Epithelial cell of proximal tubule (primary cell): ENCODE measurements around the gene EML2. TPM values are rescaled to one million over a fixed set of nuclear protein-coding genes. Genes with fewer than 3 reads are reported as not detected.

ENCODE experiments used
- DNase-seq: peaks from one replicate; pipeline ENCODE4 v3.0.0-alpha.2; 2011; ENCODE audit warnings: low read depth
- H3K4me3 ChIP-seq: 2 replicates; pipeline ENCODE4 v1.5.1; 2011; ENCODE audit warnings: low read depth, mild to moderate bottlenecking, low read length
- total RNA-seq: library from RNA; depleted of rRNA; stranded (reverse); fragments of >200 nt; gene quantifications from 2 replicates; pipeline ENCODE4 v1.2.3, GENCODE V29; 2015
- TF ChIP-seq, protein P1 (sequence below): conservative IDR thresholded peaks from 2 replicates; pipeline ENCODE4 v1.5.1; 2012; ENCODE audit warnings: low read depth, mild to moderate bottlenecking, low read length

Gene EML2
- total RNA-seq, 1 donor from 2014 or later = 33.6 TPM

- no peak for DNase-seq
- no peak overlapping the region for H3K4me3 ChIP-seq
- TF ChIP-seq, protein P1, sequence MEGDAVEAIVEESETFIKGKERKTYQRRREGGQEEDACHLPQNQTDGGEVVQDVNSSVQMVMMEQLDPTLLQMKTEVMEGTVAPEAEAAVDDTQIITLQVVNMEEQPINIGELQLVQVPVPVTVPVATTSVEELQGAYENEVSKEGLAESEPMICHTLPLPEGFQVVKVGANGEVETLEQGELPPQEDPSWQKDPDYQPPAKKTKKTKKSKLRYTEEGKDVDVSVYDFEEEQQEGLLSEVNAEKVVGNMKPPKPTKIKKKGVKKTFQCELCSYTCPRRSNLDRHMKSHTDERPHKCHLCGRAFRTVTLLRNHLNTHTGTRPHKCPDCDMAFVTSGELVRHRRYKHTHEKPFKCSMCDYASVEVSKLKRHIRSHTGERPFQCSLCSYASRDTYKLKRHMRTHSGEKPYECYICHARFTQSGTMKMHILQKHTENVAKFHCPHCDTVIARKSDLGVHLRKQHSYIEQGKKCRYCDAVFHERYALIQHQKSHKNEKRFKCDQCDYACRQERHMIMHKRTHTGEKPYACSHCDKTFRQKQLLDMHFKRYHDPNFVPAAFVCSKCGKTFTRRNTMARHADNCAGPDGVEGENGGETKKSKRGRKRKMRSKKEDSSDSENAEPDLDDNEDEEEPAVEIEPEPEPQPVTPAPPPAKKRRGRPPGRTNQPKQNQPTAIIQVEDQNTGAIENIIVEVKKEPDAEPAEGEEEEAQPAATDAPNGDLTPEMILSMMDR = no peak
These were observed 79.2 kb downstream of the EML2 start for GRCh38 chr19:45560038-45560437.

Other genes starting within 250 kb of the EML2 start
- gene PPP1R13L, start 234.3 kb downstream of the EML2 start, total RNA-seq = 15.2 and 16.8 TPM in 2 replicates
- gene POLR1G, start 232.8 kb downstream of the EML2 start, total RNA-seq = 14.5 and 30.7 TPM in 2 replicates
- gene ERCC1, start 215.5 kb downstream of the EML2 start, total RNA-seq = 66.6 and 71.6 TPM in 2 replicates
- gene FOSB, start 171.4 kb downstream of the EML2 start, total RNA-seq = 0.65 and 3.4 TPM in 2 replicates
- gene RTN2, start 142.3 kb downstream of the EML2 start, total RNA-seq = 6.9 and 9.7 TPM in 2 replicates
- 0.17 TPM in 1 of 2 replicates, not detected in the other for gene PPM1N, start 141.0 kb downstream of the EML2 start, total RNA-seq
- 106 and 146 TPM in 2 replicates for gene VASP, start 131.9 kb downstream of the EML2 start, total RNA-seq
- gene OPA3, start 54.6 kb downstream of the EML2 start, total RNA-seq = 10.1 and 12.6 TPM in 2 replicates
- gene GPR4, start 37.2 kb downstream of the EML2 start, total RNA-seq = not detected in 2 replicates
- 0.22 and 0.86 TPM in 2 replicates for gene GIPR, start 28.8 kb upstream of the EML2 start, total RNA-seq
- 331 and 431 TPM in 2 replicates for gene SNRPD2, start 52.6 kb upstream of the EML2 start, total RNA-seq
- gene QPCTL, start 53.3 kb upstream of the EML2 start, total RNA-seq = 19.3 and 25.2 TPM in 2 replicates
- gene FBXO46, start 91.5 kb upstream of the EML2 start, total RNA-seq = 6.6 and 11.5 TPM in 2 replicates
- gene MEIOSIN, start 94.0 kb upstream of the EML2 start, total RNA-seq = not detected in 2 replicates
- 8.2 and 11.2 TPM in 2 replicates for gene SIX5, start 129.9 kb upstream of the EML2 start, total RNA-seq
- 10.9 and 21.0 TPM in 2 replicates for gene DMPK, start 143.1 kb upstream of the EML2 start, total RNA-seq
- 35.7 and 38.8 TPM in 2 replicates for gene DMWD, start 153.4 kb upstream of the EML2 start, total RNA-seq
- 0.07 TPM in 1 of 2 replicates, not detected in the other for gene RSPH6A, start 175.9 kb upstream of the EML2 start, total RNA-seq
- 22.9 and 26.0 TPM in 2 replicates for gene SYMPK, start 223.8 kb upstream of the EML2 start, total RNA-seq
- gene FOXA3, start 224.9 kb upstream of the EML2 start, total RNA-seq = 1.1 and 2.8 TPM in 2 replicates
- 26.8 and 31.2 TPM in 2 replicates for gene IRF2BP1, start 246.7 kb upstream of the EML2 start, total RNA-seq